ENCODE results near the gene VSTM2L. TPM values are rescaled to one million over a fixed set of nuclear protein-coding genes. Genes with fewer than 3 reads are reported as not detected.

Gene VSTM2L
- total RNA-seq, 1 donor from 2014 or later: 15.9 TPM

DNA sequence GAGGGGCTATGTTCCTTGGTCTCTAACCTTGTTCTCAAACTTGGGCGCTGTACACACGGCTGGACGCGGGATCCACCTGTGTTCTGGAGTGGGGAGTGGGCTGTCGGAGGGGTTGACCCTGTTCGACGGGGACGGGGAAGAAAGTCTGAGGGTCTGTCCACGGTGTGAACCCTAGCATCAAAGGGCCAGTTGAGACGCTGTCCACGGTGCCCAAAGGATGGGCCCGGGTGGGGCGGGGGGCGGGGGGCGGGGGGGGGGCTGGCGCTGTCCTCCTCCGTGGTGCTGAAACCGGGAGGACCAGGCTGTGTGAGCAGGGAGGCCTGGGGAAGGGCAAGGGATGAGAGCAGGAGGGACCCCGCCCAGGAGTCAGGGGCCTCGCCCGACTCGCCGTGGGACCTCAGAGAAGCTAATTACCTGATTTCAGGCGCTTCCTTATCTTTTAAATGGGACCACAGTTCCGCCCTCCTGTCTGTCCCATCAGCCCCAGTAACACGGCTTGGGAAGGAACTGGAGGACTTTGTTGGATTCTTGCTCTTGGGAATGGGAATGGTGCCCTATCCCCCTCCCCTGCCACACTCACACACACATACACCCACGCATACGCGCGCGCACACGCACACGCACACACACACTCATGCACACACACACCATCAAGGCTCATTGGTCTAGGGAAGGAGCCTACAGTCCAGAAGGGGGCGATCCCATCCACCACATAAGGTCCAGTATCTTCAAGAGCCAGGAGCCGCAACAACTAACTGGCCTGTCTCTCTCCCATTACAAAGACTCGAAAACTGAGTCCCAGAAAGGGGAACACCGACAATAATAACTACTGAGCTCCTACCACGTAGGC, 1.0 kb upstream of the VSTM2L start:
- peak overlapping the region; percentile 79 for H3K27ac Mint-ChIP-seq (ENCODE audit: unreplicated experiment)
- H3K36me3 Mint-ChIP-seq (ENCODE audit: unreplicated experiment): no peaks in the 10 kb centered on the region
- H3K4me1 Mint-ChIP-seq (ENCODE audit: low read depth, unreplicated experiment): peaks cover 21% of the 10 kb centered on the region
- TF ChIP-seq, protein P1, sequence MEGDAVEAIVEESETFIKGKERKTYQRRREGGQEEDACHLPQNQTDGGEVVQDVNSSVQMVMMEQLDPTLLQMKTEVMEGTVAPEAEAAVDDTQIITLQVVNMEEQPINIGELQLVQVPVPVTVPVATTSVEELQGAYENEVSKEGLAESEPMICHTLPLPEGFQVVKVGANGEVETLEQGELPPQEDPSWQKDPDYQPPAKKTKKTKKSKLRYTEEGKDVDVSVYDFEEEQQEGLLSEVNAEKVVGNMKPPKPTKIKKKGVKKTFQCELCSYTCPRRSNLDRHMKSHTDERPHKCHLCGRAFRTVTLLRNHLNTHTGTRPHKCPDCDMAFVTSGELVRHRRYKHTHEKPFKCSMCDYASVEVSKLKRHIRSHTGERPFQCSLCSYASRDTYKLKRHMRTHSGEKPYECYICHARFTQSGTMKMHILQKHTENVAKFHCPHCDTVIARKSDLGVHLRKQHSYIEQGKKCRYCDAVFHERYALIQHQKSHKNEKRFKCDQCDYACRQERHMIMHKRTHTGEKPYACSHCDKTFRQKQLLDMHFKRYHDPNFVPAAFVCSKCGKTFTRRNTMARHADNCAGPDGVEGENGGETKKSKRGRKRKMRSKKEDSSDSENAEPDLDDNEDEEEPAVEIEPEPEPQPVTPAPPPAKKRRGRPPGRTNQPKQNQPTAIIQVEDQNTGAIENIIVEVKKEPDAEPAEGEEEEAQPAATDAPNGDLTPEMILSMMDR (IDR thresholded peaks at IDR 0.05; ENCODE audit: partially characterized antibody, unreplicated experiment): peak; percentile 20
- peaks cover 9% of the 10 kb centered on the region for H3K9me3 Mint-ChIP-seq (ENCODE audit: unreplicated experiment)
- peak overlapping the region; percentile 89 for H3K4me3 Mint-ChIP-seq (ENCODE audit: unreplicated experiment)
- DNase-seq: no peak
- peaks cover 13% of the 10 kb centered on the region for H3K27me3 Mint-ChIP-seq (ENCODE audit: unreplicated experiment)

DNA sequence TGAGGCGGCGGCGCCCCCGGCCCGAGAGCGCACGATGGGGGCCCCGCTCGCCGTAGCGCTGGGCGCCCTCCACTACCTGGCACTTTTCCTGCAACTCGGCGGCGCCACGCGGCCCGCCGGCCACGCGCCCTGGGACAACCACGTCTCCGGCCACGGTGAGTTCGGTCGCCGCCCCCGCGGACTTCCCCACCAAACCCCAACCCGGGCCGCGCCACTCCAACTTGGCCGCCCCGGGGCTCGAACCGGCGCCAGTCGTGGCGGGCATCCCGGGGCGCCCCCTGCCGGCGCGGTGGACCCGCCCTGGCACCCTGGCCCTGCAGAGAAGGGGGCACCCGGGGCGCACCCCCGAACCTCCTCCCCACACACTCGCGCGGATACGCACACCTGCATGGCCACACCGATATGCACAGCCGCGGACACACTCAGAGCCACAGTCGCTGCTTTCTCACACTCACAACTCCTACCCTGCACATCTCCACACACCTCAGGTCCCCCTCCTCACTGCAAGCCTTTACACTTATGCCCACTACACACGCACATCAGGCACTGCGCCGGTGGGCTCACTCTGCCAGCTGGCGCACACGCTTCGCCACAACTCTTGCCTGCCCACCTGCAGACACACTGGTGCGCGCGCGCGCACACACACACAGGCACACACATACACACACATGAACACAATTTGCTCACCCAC, 535 bp downstream of the VSTM2L start:
- Mint-ChIP-seq H3K36me3 (ENCODE audit: unreplicated experiment) (no peaks in the 10 kb centered on the region), H3K27ac (ENCODE audit: unreplicated experiment) (peak overlapping the region; percentile 77), H3K4me3 (ENCODE audit: unreplicated experiment) (peak overlapping the region; percentile 86), H3K4me1 (ENCODE audit: low read depth, unreplicated experiment) (peaks cover 27% of the 10 kb centered on the region), H3K27me3 (ENCODE audit: unreplicated experiment) (peaks cover 13% of the 10 kb centered on the region), H3K9me3 (ENCODE audit: unreplicated experiment) (peaks cover 11% of the 10 kb centered on the region)
- TF ChIP-seq, protein P1 (IDR thresholded peaks at IDR 0.05; ENCODE audit: partially characterized antibody, unreplicated experiment): peak; percentile 79
- no peak for DNase-seq

DNA sequence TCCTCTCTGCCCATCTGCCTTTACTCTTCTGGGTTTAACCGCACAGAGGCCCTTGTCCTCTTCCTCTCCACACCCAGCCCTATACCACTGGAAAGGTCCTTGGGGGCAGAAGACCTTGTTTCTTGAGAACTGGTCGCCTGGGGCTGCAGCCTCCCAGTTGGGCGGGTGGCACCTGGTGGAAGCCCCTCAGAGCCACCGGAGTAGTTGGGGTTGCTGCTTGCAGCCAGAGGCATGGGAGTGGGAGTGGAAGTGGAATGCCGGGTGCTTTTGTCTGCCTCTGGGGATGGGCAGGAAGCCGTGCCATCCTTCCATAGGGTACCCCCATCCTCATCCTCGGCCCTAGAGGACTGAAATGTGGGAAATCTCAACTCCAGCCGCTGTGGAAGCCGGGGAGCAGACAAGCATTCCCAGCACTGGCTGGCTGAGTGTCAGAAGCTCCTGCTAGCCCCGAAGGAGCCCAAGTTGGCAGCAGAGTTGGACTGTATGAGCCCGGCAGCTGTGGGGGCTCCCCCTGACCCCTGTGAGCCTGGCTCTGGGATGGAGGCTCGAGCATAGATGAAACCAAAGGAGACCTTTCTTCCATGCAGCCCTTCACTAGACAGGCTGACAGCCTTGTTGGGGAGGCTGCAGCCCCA, 1.2 kb downstream of the VSTM2L start:
- Mint-ChIP-seq H3K4me3 (ENCODE audit: unreplicated experiment) (peak overlapping the region; percentile 86), H3K9me3 (ENCODE audit: unreplicated experiment) (peaks cover 11% of the 10 kb centered on the region), H3K27me3 (ENCODE audit: unreplicated experiment) (peaks cover 13% of the 10 kb centered on the region), H3K27ac (ENCODE audit: unreplicated experiment) (peak overlapping the region; percentile 77), H3K36me3 (ENCODE audit: unreplicated experiment) (no peaks in the 10 kb centered on the region), H3K4me1 (ENCODE audit: low read depth, unreplicated experiment) (peaks cover 29% of the 10 kb centered on the region)
- TF ChIP-seq, protein P1 (IDR thresholded peaks at IDR 0.05; ENCODE audit: partially characterized antibody, unreplicated experiment): no peak
- no peak for DNase-seq

- Mint-ChIP-seq H3K36me3 (ENCODE audit: unreplicated experiment) (no peaks in the 10 kb centered on the region), H3K4me1 (ENCODE audit: low read depth, unreplicated experiment) (peaks cover 25% of the 10 kb centered on the region), H3K9me3 (ENCODE audit: unreplicated experiment) (peaks cover 11% of the 10 kb centered on the region), H3K27me3 (ENCODE audit: unreplicated experiment) (peaks cover 11% of the 10 kb centered on the region), H3K27ac (ENCODE audit: unreplicated experiment) (peak overlapping the region; percentile 43), H3K4me3 (ENCODE audit: unreplicated experiment) (peak overlapping the region; percentile 65)
- TF ChIP-seq, protein P1 (IDR thresholded peaks at IDR 0.05; ENCODE audit: partially characterized antibody, unreplicated experiment): no peak
- DNase-seq: no peak
Observed at GRCh38 chr20:37904845-37905373, 2.0 kb downstream of the VSTM2L start.

Data from glutamatergic neuron (in vitro differentiated cells).